AG09319 (cell line): Measurements from ENCODE around the gene KISS1.

ENCODE experiments used
- DNase-seq: peaks from one replicate; pipeline ENCODE4 v3.0.0-alpha.2; 2010; ENCODE audit warnings: low read depth; ENCODE audit errors: extremely low read depth
- CTCF ChIP-seq: IDR thresholded peaks from 2 replicates; pipeline ENCODE4 v1.5.1; 2011; ENCODE audit warnings: low read depth, mild to moderate bottlenecking, inconsistent platforms, low read length, moderate library complexity

KISS1 gene

GRCh38 chr1:204162494-204163074 is 33.7 kb downstream of the KISS1 start:
- TF ChIP-seq CTCF: no peak; the same call in none of the 2 replicates
- peak; percentile 15 for DNase-seq

- DNase-seq: no peak
- TF ChIP-seq CTCF: no peak
These were observed 34.4 kb downstream of the KISS1 start for GRCh38 chr1:204161609-204162493.

- no peak for DNase-seq
- no peak for TF ChIP-seq CTCF
These were observed 38.3 kb downstream of the KISS1 start for GRCh38 chr1:204157962-204158361.

- no peak for TF ChIP-seq CTCF
- no peak for DNase-seq
These were observed 40.4 kb downstream of the KISS1 start for GRCh38 chr1:204155881-204156280.

- DNase-seq: no peak
These were observed 41.6 kb downstream of the KISS1 start for GRCh38 chr1:204154568-204155255.

DNA sequence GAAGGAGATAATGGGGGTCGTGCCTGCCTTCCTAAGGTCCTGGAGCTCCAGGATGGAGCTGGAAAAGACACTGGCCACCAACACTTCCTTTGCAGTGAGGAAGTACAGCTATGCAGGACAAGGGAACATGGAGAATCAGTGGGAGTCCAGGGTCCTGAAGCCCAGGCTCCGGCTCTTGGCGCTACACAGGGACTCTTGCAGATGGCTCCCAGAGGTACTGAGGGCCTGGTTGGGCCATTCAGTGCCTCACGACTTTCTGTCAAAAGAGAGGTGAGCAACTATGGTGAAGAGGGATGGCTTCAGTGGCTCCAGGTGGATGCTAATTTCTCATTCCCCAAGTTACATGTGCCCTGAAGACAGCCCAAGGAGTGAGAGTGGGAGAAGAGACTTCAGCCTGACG is 42.6 kb downstream of the KISS1 start:
- DNase-seq: no peak

More at GRCh38 chr1:204154568-204155255, 41.6 kb downstream of the KISS1 start:
- no peak for TF ChIP-seq CTCF

More for the DNA sequence above, 42.6 kb downstream of the KISS1 start:
- TF ChIP-seq CTCF: no peak
